HepG2 (cell line): Measurements from ENCODE around the gene ENTPD1. TPM values are rescaled to one million over a fixed set of nuclear protein-coding genes. Genes with fewer than 3 reads are reported as not detected.
A peak's percentile ranks its signal among the peaks of the same experiment; 100 is the strongest.

ENCODE experiments used
- BRD4 ChIP-seq: sonication (generic); formaldehyde crosslinking; IDR thresholded peaks from 2 replicates; pipeline ENCODE4 v1.4.0; 2020; ENCODE audit warnings: missing genetic modification reagents
- HNRNPL ChIP-seq: fragments of 200-400 bp; formaldehyde crosslinking; IDR thresholded peaks from 2 replicates; pipeline ENCODE4 v1.6.1; 2017; ENCODE audit warnings: mild to moderate bottlenecking, low read depth, low read length
- JUND ChIP-seq: sonication (generic); formaldehyde crosslinking; IDR thresholded peaks from 2 replicates; pipeline ENCODE4 v1.8.0; 2022; ENCODE audit warnings: mild to moderate bottlenecking, missing genetic modification reagents
- NKX3-1 ChIP-seq: sonication (generic); formaldehyde crosslinking; IDR thresholded peaks from 2 replicates; pipeline ENCODE4 v1.5.0; 2020; ENCODE audit warnings: missing genetic modification reagents
- SIX1 ChIP-seq: sonication (generic); formaldehyde crosslinking; IDR thresholded peaks from 2 replicates; pipeline ENCODE4 v1.4.0; 2020; ENCODE audit warnings: missing genetic modification reagents, borderline replicate concordance
- THAP11 ChIP-seq: IDR thresholded peaks from 2 replicates; pipeline ENCODE4 v1.6.1; 2016; ENCODE audit warnings: missing biosample characterization, missing genetic modification reagents
- TOE1 ChIP-seq: sonication (generic); formaldehyde crosslinking; IDR thresholded peaks from 2 replicates; pipeline ENCODE4 v1.4.0; 2020; ENCODE audit warnings: mild to moderate bottlenecking, missing genetic modification reagents
- ZBTB7A ChIP-seq: sonication (generic); formaldehyde crosslinking; IDR thresholded peaks from 2 replicates; pipeline ENCODE4 v1.8.0; 2022; ENCODE audit warnings: mild to moderate bottlenecking, missing genetic modification reagents
- ZFP37 ChIP-seq: sonication (generic); formaldehyde crosslinking; IDR thresholded peaks from 2 replicates; pipeline ENCODE4 v1.4.0; 2020; ENCODE audit warnings: missing genetic modification reagents, borderline replicate concordance
- ZFP41 ChIP-seq: sonication (generic); formaldehyde crosslinking; IDR thresholded peaks from 2 replicates; pipeline ENCODE4 v1.4.0; 2020; ENCODE audit warnings: mild to moderate bottlenecking, missing genetic modification reagents, borderline replicate concordance
- ZFX ChIP-seq: sonication (generic); formaldehyde crosslinking; IDR thresholded peaks from 2 replicates; pipeline ENCODE4 v1.4.0; 2020; ENCODE audit warnings: mild to moderate bottlenecking, low read depth, missing genetic modification reagents, moderate library complexity
- ZNF251 ChIP-seq: sonication (generic); formaldehyde crosslinking; IDR thresholded peaks from 2 replicates; pipeline ENCODE4 v1.9.0; 2021; ENCODE audit warnings: mild to moderate bottlenecking, missing genetic modification reagents
- ZNF317 ChIP-seq: sonication (generic); formaldehyde crosslinking; IDR thresholded peaks from 2 replicates; pipeline ENCODE4 v1.5.0; 2020; ENCODE audit warnings: mild to moderate bottlenecking, missing genetic modification reagents
- ZNF350 ChIP-seq: sonication (generic); formaldehyde crosslinking; IDR thresholded peaks from 2 replicates; pipeline ENCODE4 v1.4.0; 2020; ENCODE audit warnings: mild to moderate bottlenecking, low read depth, missing genetic modification reagents, borderline replicate concordance
- ZNF543 ChIP-seq: sonication (generic); formaldehyde crosslinking; IDR thresholded peaks from 2 replicates; pipeline ENCODE4 v1.4.0; 2020; ENCODE audit warnings: mild to moderate bottlenecking, missing genetic modification reagents
- ZNF703 ChIP-seq: sonication (generic); formaldehyde crosslinking; IDR thresholded peaks from 2 replicates; pipeline ENCODE4 v1.5.1; 2020; ENCODE audit warnings: missing genetic modification reagents, mild to moderate bottlenecking, moderate library complexity, borderline replicate concordance
- ZNF749 ChIP-seq: sonication (generic); formaldehyde crosslinking; IDR thresholded peaks from 2 replicates; pipeline ENCODE4 v1.8.0; 2022; ENCODE audit warnings: mild to moderate bottlenecking, missing genetic modification reagents, moderate library complexity, borderline replicate concordance
- ZNF816 ChIP-seq: sonication (generic); formaldehyde crosslinking; IDR thresholded peaks from 2 replicates; pipeline ENCODE4 v1.8.0; 2022; ENCODE audit warnings: missing genetic modification reagents, mild to moderate bottlenecking, borderline replicate concordance
- ZSCAN25 ChIP-seq: sonication (generic); formaldehyde crosslinking; IDR thresholded peaks from 2 replicates; pipeline ENCODE4 v1.8.0; 2022; ENCODE audit warnings: mild to moderate bottlenecking, missing genetic modification reagents
- polyA plus RNA-seq, 8 experiments: library from polyadenylated mRNA; depleted of rRNA in 3 of 8; stranded (reverse) in 7 of 8; unstranded in 1 of 8; fragments of >200 nt; fragmentation: Illumina TruSeq in 4 of 8; extraction: Trizol in 4 of 8; gene quantifications; 2 replicates each; pipeline versions ENCODE4 v1.2.1 to v1.2.3, GENCODE V29; 2011 to 2016; ENCODE audit warnings: low read depth in 4 of 8, missing spikeins in 1 of 8, mixed read lengths in 1 of 8; ENCODE audit not compliant: insufficient read depth in 1 of 8
- total RNA-seq, 5 experiments: library from RNA; depleted of rRNA; stranded (reverse); fragments of >200 nt; fragmentation: Illumina TruSeq; extraction: Trizol; gene quantifications; 2 replicates each; pipeline ENCODE4 v1.2.3, GENCODE V29; 2016; ENCODE audit warnings: low read depth in 1 of 5
- TF ChIP-seq, protein P1 (sequence below): sonication (generic); formaldehyde crosslinking; IDR thresholded peaks from 2 replicates; pipeline ENCODE4 v1.5.0; 2020; ENCODE audit warnings: mild to moderate bottlenecking, missing genetic modification reagents, borderline replicate concordance
- TF ChIP-seq, protein P2 (sequence below): IDR thresholded peaks from 2 replicates; pipeline ENCODE4 v1.6.1; 2016; ENCODE audit warnings: mild to moderate bottlenecking, missing biosample characterization, missing genetic modification reagents
- TF ChIP-seq, protein P3 (sequence below): sonication (generic); formaldehyde crosslinking; IDR thresholded peaks from 2 replicates; pipeline ENCODE4 v1.8.0; 2022; ENCODE audit warnings: mild to moderate bottlenecking, missing genetic modification reagents, moderate library complexity
- TF ChIP-seq, protein P4 (sequence below): sonication (generic); formaldehyde crosslinking; IDR thresholded peaks from 2 replicates; pipeline ENCODE4 v1.8.1; 2023; ENCODE audit warnings: mild to moderate bottlenecking, moderate library complexity, missing genetic modification reagents

The ENTPD1 gene
- total and polyA plus RNA-seq, 2 of the 13 experiments (the other 11 are each of a cell fraction or from before 2014, with no cell fraction given) = 0.07 TPM

DNA sequence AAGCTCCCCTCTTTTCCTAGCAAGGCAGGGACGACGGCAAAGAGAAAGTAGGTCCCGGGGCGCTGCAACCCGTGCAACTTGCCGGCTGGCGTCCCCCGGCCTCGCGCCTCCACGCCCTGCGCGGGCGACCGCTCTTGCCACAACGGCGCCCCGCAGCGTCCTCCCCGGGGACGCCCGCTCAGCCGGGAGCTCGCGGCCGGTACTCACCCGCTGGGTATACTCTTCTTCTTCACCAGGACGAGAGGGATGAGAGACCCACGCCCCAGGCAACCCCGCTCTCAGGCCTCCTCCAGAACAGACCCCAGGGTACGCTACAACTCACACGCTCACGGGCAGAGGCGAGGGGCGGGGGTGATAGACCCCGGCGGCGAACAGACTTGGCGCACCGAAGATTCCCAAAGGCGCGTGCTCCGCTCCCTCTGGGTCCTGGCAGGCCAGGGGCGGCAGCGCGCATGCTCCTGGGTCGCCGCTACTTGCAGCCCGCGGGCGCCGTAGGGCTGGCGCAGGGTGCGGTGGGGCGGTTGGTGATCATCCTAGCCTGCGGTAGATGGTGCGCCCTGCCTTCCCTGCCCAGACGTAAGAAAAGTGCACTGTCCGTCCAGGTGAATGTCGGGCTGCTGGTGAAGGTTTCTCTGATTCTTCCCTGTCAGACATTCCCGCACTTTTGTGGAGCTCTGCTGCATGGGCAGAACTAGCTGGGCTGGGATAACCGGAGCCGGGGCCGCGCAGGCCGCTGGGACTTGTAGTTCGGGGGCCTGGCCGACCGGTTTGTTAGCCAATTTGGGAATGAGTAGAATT, 151.7 kb downstream of the ENTPD1 start, which contains the start of gene CC2D2B (continued):
- TF ChIP-seq, protein P1, sequence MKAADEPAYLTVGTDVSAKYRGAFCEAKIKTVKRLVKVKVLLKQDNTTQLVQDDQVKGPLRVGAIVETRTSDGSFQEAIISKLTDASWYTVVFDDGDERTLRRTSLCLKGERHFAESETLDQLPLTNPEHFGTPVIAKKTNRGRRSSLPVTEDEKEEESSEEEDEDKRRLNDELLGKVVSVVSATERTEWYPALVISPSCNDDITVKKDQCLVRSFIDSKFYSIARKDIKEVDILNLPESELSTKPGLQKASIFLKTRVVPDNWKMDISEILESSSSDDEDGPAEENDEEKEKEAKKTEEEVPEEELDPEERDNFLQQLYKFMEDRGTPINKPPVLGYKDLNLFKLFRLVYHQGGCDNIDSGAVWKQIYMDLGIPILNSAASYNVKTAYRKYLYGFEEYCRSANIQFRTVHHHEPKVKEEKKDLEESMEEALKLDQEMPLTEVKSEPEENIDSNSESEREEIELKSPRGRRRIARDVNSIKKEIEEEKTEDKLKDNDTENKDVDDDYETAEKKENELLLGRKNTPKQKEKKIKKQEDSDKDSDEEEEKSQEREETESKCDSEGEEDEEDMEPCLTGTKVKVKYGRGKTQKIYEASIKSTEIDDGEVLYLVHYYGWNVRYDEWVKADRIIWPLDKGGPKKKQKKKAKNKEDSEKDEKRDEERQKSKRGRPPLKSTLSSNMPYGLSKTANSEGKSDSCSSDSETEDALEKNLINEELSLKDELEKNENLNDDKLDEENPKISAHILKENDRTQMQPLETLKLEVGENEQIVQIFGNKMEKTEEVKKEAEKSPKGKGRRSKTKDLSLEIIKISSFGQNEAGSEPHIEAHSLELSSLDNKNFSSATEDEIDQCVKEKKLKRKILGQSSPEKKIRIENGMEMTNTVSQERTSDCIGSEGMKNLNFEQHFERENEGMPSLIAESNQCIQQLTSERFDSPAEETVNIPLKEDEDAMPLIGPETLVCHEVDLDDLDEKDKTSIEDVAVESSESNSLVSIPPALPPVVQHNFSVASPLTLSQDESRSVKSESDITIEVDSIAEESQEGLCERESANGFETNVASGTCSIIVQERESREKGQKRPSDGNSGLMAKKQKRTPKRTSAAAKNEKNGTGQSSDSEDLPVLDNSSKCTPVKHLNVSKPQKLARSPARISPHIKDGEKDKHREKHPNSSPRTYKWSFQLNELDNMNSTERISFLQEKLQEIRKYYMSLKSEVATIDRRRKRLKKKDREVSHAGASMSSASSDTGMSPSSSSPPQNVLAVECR (CRISPR knock-in tag) = peak; percentile 73
- TF ChIP-seq THAP11 (CRISPR knock-in tag) = peak; percentile 98
- peak; percentile 63; the same call in 1 of the 2 replicates for TF ChIP-seq ZFP41 (CRISPR knock-in tag)
- peak; percentile 71; the same call in 1 of the 2 replicates for TF ChIP-seq ZNF816 (CRISPR knock-in tag)
- peak; percentile 58; the same call in 1 of the 2 replicates for TF ChIP-seq NKX3-1 (CRISPR knock-in tag)
- TF ChIP-seq TOE1 = no peak
- TF ChIP-seq, protein P2, sequence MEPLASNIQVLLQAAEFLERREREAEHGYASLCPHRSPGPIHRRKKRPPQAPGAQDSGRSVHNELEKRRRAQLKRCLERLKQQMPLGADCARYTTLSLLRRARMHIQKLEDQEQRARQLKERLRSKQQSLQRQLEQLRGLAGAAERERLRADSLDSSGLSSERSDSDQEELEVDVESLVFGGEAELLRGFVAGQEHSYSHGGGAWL (CRISPR knock-in tag) = peak; percentile 95
- TF ChIP-seq ZNF350 (CRISPR knock-in tag) = peak; percentile 46; the same call in 1 of the 2 replicates
- TF ChIP-seq, protein P3, sequence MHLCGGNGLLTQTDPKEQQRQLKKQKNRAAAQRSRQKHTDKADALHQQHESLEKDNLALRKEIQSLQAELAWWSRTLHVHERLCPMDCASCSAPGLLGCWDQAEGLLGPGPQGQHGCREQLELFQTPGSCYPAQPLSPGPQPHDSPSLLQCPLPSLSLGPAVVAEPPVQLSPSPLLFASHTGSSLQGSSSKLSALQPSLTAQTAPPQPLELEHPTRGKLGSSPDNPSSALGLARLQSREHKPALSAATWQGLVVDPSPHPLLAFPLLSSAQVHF (CRISPR knock-in tag) = peak; percentile 65; the same call in 1 of the 2 replicates
- TF ChIP-seq ZFX = peak; percentile 82
- TF ChIP-seq ZNF703 (CRISPR knock-in tag) = peak; percentile 87; the same call in 1 of the 2 replicates
- TF ChIP-seq SIX1 (CRISPR knock-in tag) = 0 out of 2 replicates have a peak, but pooled peaks have one; percentile 35
- no peak for TF ChIP-seq ZNF251
- peak; percentile 75; the same call in 1 of the 2 replicates for TF ChIP-seq ZNF543 (CRISPR knock-in tag)
- no peak for TF ChIP-seq ZSCAN25 (CRISPR knock-in tag)
- no peak for TF ChIP-seq ZFP37 (CRISPR knock-in tag)
- TF ChIP-seq, protein P4, sequence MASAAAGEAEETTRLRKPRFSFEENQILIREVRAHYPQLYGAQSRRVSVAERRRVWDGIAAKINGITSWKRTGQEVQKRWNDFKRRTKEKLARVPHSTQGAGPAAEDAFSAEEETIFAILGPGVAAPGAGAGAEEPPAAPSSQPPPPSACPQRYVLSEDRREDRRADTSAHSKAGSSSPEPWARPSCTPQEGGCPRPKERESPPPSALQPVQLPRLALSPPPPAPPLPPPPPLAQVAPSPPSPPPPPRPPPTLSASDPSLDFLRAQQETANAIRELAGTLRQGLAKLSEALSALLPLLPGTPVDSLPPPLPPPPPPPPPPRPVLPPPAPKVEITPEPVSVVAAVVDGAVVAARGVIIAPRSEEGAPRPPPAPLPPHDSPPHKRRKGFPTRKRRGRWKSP (CRISPR knock-in tag) = peak; percentile 90
- TF ChIP-seq HNRNPL = no peak
- no peak; the same call in 1 of the 2 replicates for TF ChIP-seq ZNF749 (CRISPR knock-in tag)
- TF ChIP-seq ZNF317 (CRISPR knock-in tag) = 0 out of 2 replicates have a peak, but pooled peaks have one; percentile 40
- TF ChIP-seq BRD4 (CRISPR knock-in tag) = no peak
- peak; percentile 80; the same call in 1 of the 2 replicates for TF ChIP-seq ZBTB7A (CRISPR knock-in tag)
- TF ChIP-seq JUND = peak; percentile 76; the same call in 1 of the 2 replicates
